Urothelium cell line (cell line): ENCODE results near the gene LPP.

ENCODE experiments used
- DNase-seq: peaks from one replicate; pipeline ENCODE4 v3.0.0; 2011; ENCODE audit warnings: low spot score, mixed read lengths
- FAIRE-seq: peaks from 2 replicates; lab custom pipeline; 2011; peaks lifted over from hg19 to GRCh38; lab: Jason Lieb, UNC

LPP gene

GRCh38 chr3:188868803-188869202 is 714.8 kb downstream of the LPP start:
- FAIRE-seq: no peak
- no peak for DNase-seq

DNA sequence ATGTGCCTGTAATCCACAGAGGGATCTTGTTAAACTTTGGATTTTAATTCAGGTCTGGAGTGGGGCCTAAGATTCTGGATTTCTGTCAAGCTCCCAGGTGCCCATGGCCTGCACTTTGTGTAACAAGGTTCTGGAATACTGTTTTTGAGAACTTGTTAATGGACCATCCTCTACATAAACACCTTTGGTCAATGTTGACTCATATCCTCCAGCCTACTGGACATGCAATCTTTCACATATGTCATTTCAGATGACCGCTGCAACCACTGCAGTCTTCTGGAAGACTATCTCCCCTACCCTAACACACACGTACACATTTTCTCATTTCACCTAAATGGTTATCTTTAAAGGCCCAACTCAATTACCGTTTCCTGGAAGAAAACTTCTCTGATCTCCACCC is 715.7 kb downstream of the LPP start:
- FAIRE-seq (no peak), DNase-seq (no peak)

GRCh38 chr3:188870431-188870830 is 716.5 kb downstream of the LPP start:
- DNase-seq (no peak), FAIRE-seq (no peak)

GRCh38 chr3:188874576-188874975 is 720.6 kb downstream of the LPP start:
- FAIRE-seq (no peak), DNase-seq (no peak)

DNA sequence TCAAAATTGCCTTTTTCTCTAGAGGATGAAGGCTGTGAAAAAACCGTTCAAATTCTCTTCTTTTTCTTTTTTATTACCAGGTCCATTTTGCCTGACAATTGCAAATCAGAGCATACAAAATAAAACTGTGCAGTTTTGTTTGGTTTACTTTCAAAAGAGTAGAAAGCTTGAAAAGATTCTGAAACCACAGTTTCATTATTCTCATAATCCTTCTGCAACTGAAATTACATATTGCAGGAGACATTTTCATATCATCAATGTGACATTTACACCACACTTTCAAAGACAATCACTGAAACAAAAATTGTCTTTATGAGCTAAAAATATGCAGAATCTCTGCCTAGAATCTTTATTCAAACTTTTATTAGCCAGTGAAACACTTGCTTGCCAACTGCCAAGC is 721.5 kb downstream of the LPP start:
- FAIRE-seq (no peak), DNase-seq (no peak)

DNA sequence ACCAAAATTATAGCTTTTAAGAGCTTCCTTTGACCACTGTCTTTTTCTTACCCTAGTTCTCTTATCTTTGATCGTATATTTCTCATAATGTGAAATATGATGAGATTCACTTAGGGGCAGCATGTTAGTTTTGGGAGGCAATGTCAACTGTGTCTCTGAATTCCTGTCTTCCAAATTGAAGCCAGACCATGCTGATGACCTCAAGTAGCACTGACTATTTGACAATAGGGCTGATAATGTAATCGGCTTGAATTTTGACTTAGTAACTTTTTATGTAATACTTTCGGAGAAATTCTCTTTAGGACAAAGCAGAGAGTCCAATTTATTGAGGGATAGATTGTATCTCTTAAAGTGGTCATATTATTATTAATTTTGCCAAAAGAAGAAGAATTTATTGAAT is 722.4 kb downstream of the LPP start:
- no peak for DNase-seq
- no peak for FAIRE-seq

GRCh38 chr3:188877381-188877780 is 723.4 kb downstream of the LPP start:
- DNase-seq: no peak

GRCh38 chr3:188878076-188878475 is 724.1 kb downstream of the LPP start:
- FAIRE-seq (no peak), DNase-seq (no peak)

More at GRCh38 chr3:188877381-188877780, 723.4 kb downstream of the LPP start:
- FAIRE-seq: no peak

DNA sequence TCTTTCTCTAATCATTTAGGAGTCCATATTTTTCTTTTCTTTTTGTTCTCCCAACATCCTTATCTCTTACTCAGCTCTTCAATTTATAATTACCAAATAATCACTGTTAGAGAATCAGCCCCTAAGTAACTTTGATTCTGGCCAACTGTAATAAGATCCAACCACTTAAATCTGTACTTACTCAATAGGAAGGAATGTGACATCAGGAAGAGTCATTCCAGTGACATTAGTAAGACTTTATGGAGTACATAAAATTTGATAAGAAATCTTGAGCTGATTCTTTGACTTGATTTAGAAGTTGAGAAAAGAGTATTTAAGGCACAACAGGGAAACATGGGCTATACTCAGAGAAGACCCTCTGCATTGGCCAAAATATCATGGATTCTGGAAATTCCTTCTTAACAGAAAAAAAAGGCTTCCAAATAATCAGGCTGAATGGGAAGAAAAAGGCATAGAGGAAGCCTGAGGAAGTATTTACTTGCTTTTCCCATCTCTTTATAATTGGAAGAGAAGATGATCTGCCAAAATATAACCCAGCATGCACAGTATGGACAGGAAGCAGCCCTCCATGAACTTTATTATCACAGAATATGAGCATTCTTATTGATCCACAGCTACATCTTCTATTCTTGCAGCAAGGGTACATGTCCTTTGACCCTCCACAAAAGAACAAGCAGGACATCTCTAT is 728.1 kb downstream of the LPP start:
- peak; percentile 37 for DNase-seq
- no peak for FAIRE-seq

- FAIRE-seq: no peak
- no peak for DNase-seq
These were observed 730.5 kb downstream of the LPP start for GRCh38 chr3:188884299-188885043.

DNA sequence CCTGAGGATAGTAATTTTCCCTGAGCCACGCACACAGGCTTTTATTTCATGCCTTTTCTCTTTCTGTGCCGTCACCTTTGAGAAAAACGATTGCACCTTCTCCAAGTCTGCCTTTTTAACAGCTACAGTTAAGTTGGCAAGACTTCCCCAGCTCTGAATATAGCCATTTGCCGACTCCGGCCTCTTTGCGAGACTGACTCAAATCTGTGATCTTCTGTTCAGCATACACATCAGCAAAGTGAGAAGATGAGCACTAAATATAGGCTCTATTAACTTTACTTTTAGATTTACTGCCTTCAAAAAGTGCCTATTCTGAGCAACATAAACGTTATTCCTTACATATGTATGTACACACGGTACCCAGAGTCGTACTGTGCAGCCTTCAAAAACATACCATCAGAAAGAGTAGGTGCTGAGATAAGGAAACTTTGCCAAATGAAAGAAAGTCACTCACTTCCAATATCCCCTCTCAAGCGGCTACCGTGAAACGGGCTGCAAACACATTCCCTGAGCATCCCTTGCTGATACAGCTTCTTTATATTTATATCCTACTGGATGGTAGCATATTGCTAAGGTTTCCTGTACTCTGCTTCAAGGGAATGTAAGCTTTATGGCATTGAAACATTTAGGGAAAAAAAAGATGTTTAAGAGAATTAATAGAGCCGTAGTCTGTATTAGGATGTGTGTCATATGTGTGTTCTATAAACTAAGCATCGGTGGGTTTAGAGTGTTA is 734.5 kb downstream of the LPP start:
- FAIRE-seq: no peak
- DNase-seq: no peak

GRCh38 chr3:188889054-188889491 is 735.1 kb downstream of the LPP start:
- no peak for FAIRE-seq
- DNase-seq: no peak

DNA sequence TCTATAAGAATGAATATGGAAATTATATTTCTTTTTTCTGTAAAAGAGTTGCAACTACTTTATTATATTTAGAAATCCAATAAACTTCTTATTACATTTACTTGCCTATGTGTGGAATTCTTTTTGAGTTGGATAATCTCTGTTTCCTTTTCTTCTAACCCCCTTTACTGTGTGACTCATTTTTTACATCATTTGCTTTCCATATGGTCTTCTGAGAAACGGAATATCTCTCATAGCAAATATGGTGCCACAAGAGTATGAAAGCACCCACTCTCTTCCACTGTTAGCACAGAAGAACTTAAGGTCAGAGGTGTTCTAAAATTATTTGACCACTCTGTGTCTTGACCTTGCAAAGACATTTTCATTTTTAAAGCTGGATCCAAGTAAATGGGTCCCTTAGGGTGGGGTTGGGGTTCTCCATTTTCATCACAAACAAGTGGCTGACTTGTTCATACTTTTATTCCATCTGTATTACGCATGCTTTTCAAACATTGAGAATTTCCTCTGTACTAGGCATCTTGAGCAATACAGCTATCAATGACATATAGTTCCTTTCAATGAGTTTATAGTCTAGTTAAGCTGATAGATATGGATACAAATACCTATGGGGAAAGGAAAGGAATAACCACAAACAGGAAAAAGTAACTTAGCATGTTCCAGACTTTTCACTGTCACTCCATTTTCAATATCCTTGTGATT is 736.8 kb downstream of the LPP start:
- no peak for FAIRE-seq

GRCh38 chr3:188899881-188900280 is 745.9 kb downstream of the LPP start:
- FAIRE-seq: no peak

More for the DNA sequence above, 736.8 kb downstream of the LPP start:
- DNase-seq: peak; percentile 9

DNA sequence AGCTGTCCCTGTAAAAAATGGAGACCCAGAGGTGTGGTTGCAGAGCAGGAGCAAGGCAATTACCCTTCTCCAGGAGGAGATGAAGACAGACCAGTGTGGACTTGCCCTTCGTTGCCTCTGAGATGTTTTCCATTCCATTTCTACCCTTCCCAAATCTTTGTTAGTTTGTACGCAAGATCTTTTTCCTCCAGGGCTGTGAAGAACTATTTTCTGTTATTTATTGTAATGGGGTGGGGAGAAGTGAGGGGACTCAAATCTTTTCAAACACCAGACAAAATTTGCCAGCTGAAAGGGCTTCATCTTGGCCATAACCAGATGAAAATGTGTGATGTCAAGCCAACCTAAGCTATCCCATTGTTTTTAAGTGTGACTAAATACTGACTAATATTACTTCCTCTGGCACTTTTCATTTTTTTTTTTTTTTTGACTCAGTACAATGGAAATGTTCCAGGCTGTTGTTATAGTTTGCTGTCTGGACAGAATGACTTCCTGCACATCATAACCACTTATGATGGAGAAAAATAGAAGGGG is 746.5 kb downstream of the LPP start:
- FAIRE-seq: no peak

More at GRCh38 chr3:188899881-188900280, 745.9 kb downstream of the LPP start:
- no peak for DNase-seq

DNA sequence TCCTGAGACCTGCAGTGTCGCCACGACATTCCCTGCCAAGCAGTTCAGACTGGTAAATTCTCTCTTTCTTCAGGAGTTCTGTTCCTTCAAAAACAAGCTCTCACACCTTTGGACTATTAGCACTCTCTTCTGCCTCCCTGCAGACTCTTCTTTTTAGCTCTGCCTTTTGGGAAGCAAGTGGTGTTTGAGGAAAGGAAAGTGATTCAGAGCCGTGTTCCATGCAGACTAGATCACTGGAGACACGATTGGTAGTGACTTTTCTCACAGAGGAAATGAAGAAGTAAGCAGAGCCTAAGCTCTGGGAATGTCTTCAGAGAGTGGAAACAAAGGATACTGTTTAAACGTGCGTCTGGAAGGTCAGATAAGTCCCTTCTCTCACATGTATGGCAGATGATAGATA is 747.2 kb downstream of the LPP start:
- DNase-seq (peak; percentile 20), FAIRE-seq (no peak)

More for the DNA sequence above, 746.5 kb downstream of the LPP start:
- DNase-seq: peak; percentile 60

GRCh38 chr3:188901671-188902287 is 747.8 kb downstream of the LPP start:
- no peak for FAIRE-seq
- DNase-seq: no peak

- DNase-seq (no peak), FAIRE-seq (no peak)
These were observed 750.7 kb downstream of the LPP start for GRCh38 chr3:188904670-188905069.

GRCh38 chr3:188905547-188905946 is 751.6 kb downstream of the LPP start:
- DNase-seq: no peak
- FAIRE-seq: no peak

- FAIRE-seq (no peak), DNase-seq (no peak)
These were observed 752.3 kb downstream of the LPP start for GRCh38 chr3:188906236-188906635.
